ENCODE data around the gene MYL5.
"Not testable (repeated sequence)": the region's sequence is repeated elsewhere in the genome, so short reads cannot be mapped to it uniquely, and the experiment has no call there.

Gene MYL5

DNA sequence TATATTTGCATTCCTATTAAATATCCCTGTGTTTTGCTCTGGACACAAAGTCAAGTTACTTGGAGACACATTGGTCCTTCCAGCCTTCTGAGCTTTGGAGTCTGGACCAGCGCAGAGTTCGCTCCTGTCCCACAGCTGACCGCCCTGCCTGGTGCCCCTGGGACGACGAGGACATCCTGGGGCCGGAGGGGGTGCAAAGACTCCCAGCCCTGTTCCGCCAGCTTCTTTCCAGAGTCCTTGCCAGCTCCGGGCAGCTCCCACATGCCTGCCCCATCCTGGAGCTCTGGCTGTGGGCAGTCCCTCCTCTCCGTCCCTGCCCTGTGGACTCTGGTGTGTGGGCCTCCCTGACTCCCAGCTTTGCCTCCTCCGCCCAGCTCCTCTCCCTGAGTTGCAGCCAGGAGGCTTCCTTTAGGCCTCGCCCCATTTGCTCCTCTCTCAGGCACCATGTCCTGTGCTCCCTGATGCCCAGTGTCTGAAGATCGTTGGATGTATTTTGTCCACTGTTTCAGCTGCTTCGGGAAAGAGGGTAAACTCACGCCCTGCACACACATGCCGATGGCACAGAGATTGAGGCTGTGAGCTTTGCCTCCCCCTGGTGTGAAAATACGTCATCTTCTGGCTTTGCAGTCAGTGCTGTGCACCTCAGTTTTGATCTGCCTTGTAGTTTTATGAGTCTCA is 26.4 kb downstream of the MYL5 start:
- H3K4me1 ChIP-seq (ENCODE audit: control insufficient read depth, insufficient read depth, low read length, poor library complexity, severe bottlenecking), result peaks cover 4% of the 10 kb centered on the region
- H3K27me3 ChIP-seq (replicated peaks; ENCODE audit: control insufficient read depth, insufficient read depth, low read length, poor library complexity, severe bottlenecking), result no peaks in the 10 kb centered on the region
- H3K27ac ChIP-seq (ENCODE audit: insufficient read depth, low read length, poor library complexity, severe bottlenecking), result no peak overlapping the region
- no peak for DNase-seq
- H3K36me3 ChIP-seq (ENCODE audit: control insufficient read depth, insufficient read depth, low read length), result no peaks in the 10 kb centered on the region
- H3K9me3 ChIP-seq (ENCODE audit: control insufficient read depth, low read length), result no peaks in the 10 kb centered on the region
- no peak overlapping the region for H3K4me3 ChIP-seq (ENCODE audit: insufficient read depth, low read depth, low read length, poor library complexity, severe bottlenecking)

DNA sequence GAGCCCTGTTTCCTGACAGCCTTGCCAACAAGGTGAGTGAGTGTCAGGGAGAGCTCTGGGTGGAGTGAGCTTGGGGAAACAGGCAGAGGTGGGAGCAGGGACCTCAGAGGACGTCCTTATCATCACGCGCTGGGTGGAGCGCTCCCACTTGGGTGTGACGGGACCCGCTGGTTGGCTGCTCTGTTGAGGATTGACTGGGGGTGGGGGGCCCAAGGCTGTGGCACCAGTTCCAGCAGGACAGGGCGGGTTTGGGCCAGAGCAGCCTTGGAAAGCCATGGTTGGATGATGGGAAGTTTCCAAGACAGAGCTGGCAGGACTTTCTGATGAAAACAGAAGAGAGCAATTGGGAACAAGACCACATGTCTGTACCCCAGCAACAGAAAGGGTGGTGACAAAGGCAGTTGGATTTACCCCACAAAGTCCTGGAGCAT is 28.3 kb downstream of the MYL5 start:
- Histone ChIP-seq H3K4me3 (ENCODE audit: insufficient read depth, low read depth, low read length, poor library complexity, severe bottlenecking) (no peak overlapping the region), H3K27ac (ENCODE audit: insufficient read depth, low read length, poor library complexity, severe bottlenecking) (no peak overlapping the region), H3K36me3 (ENCODE audit: control insufficient read depth, insufficient read depth, low read length) (no peaks in the 10 kb centered on the region), H3K4me1 (ENCODE audit: control insufficient read depth, insufficient read depth, low read length, poor library complexity, severe bottlenecking) (peaks cover 15% of the 10 kb centered on the region), H3K27me3 (replicated peaks; ENCODE audit: control insufficient read depth, insufficient read depth, low read length, poor library complexity, severe bottlenecking) (no peaks in the 10 kb centered on the region), H3K9me3 (ENCODE audit: control insufficient read depth, low read length) (no peaks in the 10 kb centered on the region)
- DNase-seq, result no peak

DNA sequence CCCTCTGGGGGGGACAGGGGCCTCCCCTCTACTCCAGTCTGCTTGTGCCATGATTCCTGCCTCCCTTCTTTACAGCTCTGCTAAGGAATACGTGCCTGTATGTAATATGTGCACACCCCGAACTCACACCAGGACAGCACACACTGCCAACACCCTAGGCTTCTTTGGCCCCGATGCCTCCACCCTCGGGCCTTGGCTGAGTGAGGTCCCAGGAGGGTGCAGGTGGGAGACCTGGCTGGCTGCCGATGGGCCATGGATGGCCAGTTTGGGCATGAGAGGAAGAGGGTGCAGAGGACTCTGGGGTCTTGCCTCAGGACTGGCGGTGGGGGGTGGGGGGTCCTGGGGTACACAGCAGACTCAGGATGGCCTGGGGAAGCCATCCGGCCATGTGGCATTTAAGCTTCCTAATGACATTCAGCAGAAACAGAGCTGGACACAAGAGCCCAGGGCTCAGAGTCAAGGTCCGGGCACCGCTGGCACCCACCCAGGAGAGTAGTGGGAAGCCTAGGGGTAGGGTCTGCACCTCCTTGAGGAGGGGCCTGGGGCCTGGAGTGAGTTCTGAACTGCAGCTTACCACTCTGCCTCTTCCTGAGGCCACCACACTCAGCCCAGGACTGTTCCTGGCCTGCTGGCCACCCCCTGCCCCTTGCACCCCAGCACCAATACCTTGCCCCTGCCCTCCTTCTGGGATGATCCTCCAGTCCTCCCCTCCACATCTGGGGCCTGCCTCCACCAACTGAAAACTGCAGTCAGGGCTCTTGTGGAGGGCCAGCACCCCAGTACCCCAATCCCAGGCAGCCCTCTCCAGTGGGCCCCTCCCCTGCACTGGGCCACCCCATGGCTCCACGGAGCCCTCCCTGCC is 29.2 kb downstream of the MYL5 start:
- H3K27me3 ChIP-seq (replicated peaks; ENCODE audit: control insufficient read depth, insufficient read depth, low read length, poor library complexity, severe bottlenecking), result no peaks in the 10 kb centered on the region
- H3K4me1 ChIP-seq (ENCODE audit: control insufficient read depth, insufficient read depth, low read length, poor library complexity, severe bottlenecking), result peaks cover 15% of the 10 kb centered on the region
- H3K36me3 ChIP-seq (ENCODE audit: control insufficient read depth, insufficient read depth, low read length), result no peaks in the 10 kb centered on the region
- no peak for DNase-seq
- no peaks in the 10 kb centered on the region for H3K9me3 ChIP-seq (ENCODE audit: control insufficient read depth, low read length)
- no peak overlapping the region for H3K4me3 ChIP-seq (ENCODE audit: insufficient read depth, low read depth, low read length, poor library complexity, severe bottlenecking)
- H3K27ac ChIP-seq (ENCODE audit: insufficient read depth, low read length, poor library complexity, severe bottlenecking), result no peak overlapping the region

DNA sequence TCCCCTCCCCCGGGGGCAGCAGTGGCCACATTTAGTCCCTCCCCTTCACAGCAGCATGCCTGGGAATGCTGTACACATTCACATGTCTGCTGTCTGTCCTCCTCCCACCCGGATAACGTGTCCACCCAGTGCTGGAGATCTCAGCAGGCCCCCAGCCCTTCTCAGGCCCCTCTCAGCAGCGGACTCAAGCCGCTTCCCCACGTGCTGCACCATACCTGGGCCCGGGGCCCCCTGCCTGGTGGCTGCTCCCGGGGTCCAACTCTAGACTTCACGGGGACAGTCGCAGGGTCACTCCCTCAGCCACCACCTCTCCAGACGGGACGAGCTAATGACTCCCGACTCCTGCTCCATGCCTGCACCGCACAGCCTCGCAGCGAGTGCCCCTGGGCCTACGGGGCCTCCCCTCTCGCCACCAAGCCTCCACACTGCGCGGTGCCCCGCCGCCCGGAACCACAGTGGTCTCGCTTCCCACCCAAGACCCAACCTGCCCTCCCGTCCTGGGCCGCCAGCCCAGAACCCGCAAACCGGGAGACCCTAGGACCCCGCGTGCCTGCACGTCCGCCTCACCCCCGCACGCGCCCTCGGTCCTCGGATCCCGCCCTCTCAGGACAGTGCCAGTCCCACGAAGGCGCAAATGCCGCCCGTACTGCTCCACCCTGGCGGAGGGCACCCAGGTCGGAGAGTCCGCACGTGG is 30.0 kb downstream of the MYL5 start:
- no peak for DNase-seq
- no peak overlapping the region for H3K27ac ChIP-seq (ENCODE audit: insufficient read depth, low read length, poor library complexity, severe bottlenecking)

DNA sequence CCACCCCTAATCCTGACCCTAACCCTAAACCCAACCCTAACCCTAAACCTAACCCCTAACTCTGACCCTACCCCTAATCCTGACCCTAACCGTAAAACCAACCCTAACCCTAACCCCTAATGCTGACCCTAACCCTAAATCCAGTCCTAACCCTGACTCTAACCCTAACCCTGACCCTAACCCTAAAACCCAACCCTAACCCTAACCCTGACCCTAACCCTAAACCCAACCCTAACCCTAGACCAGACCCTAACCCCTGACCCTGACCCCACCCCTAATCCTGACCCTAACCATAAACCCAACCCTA is 30.6 kb downstream of the MYL5 start:
- Histone ChIP-seq H3K4me3 (ENCODE audit: insufficient read depth, low read depth, low read length, poor library complexity, severe bottlenecking) (peak overlapping the region; percentile 82), H3K4me1 (ENCODE audit: control insufficient read depth, insufficient read depth, low read length, poor library complexity, severe bottlenecking) (peaks cover 15% of the 10 kb centered on the region), H3K27ac (ENCODE audit: insufficient read depth, low read length, poor library complexity, severe bottlenecking) (peak overlapping the region; percentile 88), H3K9me3 (ENCODE audit: control insufficient read depth, low read length) (no peaks in the 10 kb centered on the region), H3K27me3 (replicated peaks; ENCODE audit: control insufficient read depth, insufficient read depth, low read length, poor library complexity, severe bottlenecking) (no peaks in the 10 kb centered on the region), H3K36me3 (ENCODE audit: control insufficient read depth, insufficient read depth, low read length) (no peaks in the 10 kb centered on the region)
- no peak for DNase-seq

More for the DNA sequence above, 30.0 kb downstream of the MYL5 start:
- Histone ChIP-seq H3K4me1 (ENCODE audit: control insufficient read depth, insufficient read depth, low read length, poor library complexity, severe bottlenecking) (peaks cover 15% of the 10 kb centered on the region), H3K4me3 (ENCODE audit: insufficient read depth, low read depth, low read length, poor library complexity, severe bottlenecking) (no peak overlapping the region), H3K36me3 (ENCODE audit: control insufficient read depth, insufficient read depth, low read length) (no peaks in the 10 kb centered on the region), H3K9me3 (ENCODE audit: control insufficient read depth, low read length) (no peaks in the 10 kb centered on the region), H3K27me3 (replicated peaks; ENCODE audit: control insufficient read depth, insufficient read depth, low read length, poor library complexity, severe bottlenecking) (no peaks in the 10 kb centered on the region)

DNA sequence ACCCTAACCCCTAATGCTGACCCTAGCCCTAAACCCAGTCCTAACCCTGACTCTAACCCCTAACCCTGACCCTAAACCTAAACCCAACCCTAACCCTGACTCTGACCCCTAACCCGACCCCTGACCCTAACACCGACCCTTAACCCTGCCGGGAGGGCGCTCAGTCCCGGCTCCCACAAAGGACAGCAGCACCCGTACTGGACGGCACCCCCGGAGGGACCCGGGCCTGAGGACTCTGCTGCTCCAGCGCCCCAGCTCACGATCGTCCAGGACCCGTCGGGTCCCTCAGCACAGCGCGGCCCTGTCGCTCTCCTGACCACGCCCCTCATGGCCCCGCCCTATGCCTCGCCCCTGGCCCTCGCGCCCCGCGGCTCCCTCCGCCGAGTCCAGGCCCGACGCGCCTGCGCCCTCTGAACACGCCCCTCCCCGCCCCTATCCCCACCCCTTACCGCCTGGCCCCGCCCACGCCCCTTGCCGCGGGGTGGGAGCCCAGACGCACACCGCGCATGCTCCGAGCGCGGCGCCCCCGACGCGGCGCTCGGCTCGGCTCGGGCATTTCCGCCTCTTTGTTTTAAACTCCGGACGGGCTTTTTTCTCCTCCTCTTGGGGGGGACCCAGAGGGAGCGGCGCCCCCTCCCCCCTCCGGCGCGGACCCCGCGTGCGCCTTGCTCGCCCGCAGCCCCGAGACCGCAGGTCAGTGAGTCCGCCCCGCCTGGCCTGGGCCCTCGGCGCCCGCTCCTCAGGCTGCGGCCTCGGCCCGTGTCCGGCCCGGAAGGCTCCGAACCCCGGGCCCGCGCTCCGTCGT is 31.1 kb downstream of the MYL5 start, which contains the start of gene PCGF3:
TSS of gene PCGF3 (plus strand) at position 555 of the 805 bp plus-strand sequence. CDS start 27,849 bp downstream, outside the sequence.
- Histone ChIP-seq H3K4me1 (ENCODE audit: control insufficient read depth, insufficient read depth, low read length, poor library complexity, severe bottlenecking) (peaks cover 15% of the 10 kb centered on the region), H3K4me3 (ENCODE audit: insufficient read depth, low read depth, low read length, poor library complexity, severe bottlenecking) (peak within 1 kb of the TSS; percentile 82), H3K27me3 (replicated peaks; ENCODE audit: control insufficient read depth, insufficient read depth, low read length, poor library complexity, severe bottlenecking) (no peaks in the 10 kb centered on the region), H3K27ac (ENCODE audit: insufficient read depth, low read length, poor library complexity, severe bottlenecking) (peak within 1 kb of the TSS; percentile 88), H3K9me3 (ENCODE audit: control insufficient read depth, low read length) (no peaks in the 10 kb centered on the region), H3K36me3 (ENCODE audit: control insufficient read depth, insufficient read depth, low read length) (no peaks in the 10 kb centered on the region)
- DNase-seq, result peak; percentile 91 to 96 (median 95)

DNA sequence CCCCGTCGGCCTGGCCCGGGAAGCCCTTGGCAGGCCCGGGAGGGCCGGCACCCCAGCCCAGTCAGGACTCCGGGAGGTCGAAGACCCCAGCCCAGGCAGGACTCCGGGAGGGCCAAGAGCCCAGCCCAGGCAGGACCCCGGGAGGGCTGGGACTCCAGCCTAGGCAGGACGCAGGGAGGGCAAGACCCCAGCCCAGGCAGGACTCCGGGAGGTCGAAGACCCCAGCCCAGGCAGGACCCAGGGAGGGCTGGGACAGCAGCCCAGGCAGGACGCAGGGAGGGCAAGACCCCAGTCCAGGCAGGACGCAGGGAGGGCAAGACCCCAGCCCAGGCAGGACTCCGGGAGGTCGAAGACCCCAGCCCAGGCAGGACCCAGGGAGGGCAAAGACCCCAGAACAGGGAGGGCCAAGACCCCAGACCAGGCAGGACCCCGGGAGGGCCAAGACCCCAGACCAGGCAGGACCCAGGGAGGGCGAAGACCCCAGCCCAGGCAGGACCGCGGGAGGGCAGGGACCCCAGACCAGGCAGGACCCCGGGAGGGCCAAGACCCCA is 31.8 kb downstream of the MYL5 start:
- H3K9me3 ChIP-seq (ENCODE audit: control insufficient read depth, low read length); H3K36me3 ChIP-seq (ENCODE audit: control insufficient read depth, insufficient read depth, low read length); H3K27me3 ChIP-seq (replicated peaks; ENCODE audit: control insufficient read depth, insufficient read depth, low read length, poor library complexity, severe bottlenecking); DNase-seq: not testable (repeated sequence)
- H3K4me3 ChIP-seq (ENCODE audit: insufficient read depth, low read depth, low read length, poor library complexity, severe bottlenecking), result peak overlapping the region; percentile 82
- H3K4me1 ChIP-seq (ENCODE audit: control insufficient read depth, insufficient read depth, low read length, poor library complexity, severe bottlenecking), result peaks cover 15% of the 10 kb centered on the region
- peak overlapping the region; percentile 88 for H3K27ac ChIP-seq (ENCODE audit: insufficient read depth, low read length, poor library complexity, severe bottlenecking)

DNA sequence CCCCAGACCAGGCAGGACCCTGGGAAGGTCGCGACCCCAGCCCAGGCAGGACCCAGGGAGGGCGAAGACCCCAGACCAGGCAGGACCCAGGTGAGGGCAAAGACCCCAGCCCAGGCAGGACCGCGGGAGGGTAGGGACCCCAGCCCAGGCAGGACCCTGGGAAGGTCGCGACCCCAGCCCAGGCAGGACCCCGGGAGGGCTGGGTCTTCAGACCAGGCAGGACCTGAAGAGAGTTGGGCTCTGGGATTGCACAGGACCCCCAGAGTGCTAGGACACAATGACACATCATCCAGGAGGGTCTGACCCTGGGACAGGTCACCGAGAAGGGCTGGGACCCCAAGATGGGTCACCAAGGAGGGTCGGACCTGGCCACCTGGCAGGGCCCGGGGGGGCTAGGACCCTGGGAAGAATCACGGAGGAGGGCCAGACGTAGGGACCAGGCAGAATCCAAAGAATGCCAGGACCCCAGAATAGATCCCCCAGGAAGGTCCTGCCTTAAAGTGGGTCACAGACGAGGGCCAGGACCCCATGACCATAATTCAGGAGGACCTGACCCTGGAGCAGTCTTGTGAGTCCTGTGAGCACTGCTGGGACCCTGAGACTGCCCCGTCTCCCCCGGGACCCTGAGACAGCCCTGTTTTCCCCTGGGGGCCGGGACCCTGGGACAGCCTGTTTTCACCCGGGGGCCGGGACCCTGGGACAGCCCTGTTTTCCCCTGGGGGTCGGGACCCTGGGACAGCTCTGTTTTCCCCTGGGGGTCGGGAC is 32.7 kb downstream of the MYL5 start:
- Histone ChIP-seq H3K36me3 (ENCODE audit: control insufficient read depth, insufficient read depth, low read length) (no peaks in the 10 kb centered on the region), H3K9me3 (ENCODE audit: control insufficient read depth, low read length) (no peaks in the 10 kb centered on the region), H3K4me3 (ENCODE audit: insufficient read depth, low read depth, low read length, poor library complexity, severe bottlenecking) (no peak overlapping the region), H3K4me1 (ENCODE audit: control insufficient read depth, insufficient read depth, low read length, poor library complexity, severe bottlenecking) (peaks cover 15% of the 10 kb centered on the region), H3K27me3 (replicated peaks; ENCODE audit: control insufficient read depth, insufficient read depth, low read length, poor library complexity, severe bottlenecking) (no peaks in the 10 kb centered on the region), H3K27ac (ENCODE audit: insufficient read depth, low read length, poor library complexity, severe bottlenecking) (peak overlapping the region; percentile 18)
- no peak for DNase-seq

Data from effector memory CD4-positive, alpha-beta T cell (primary cell).